ENCODE measurements around the gene ZNF444. TPM values are rescaled to one million over a fixed set of nuclear protein-coding genes. Genes with fewer than 3 reads are reported as not detected.

ZNF444 gene
- total and polyA plus RNA-seq, 2 donors (not counting 1 experiment from before 2014, with no cell fraction given) = 24.1 to 37.7 TPM

DNA sequence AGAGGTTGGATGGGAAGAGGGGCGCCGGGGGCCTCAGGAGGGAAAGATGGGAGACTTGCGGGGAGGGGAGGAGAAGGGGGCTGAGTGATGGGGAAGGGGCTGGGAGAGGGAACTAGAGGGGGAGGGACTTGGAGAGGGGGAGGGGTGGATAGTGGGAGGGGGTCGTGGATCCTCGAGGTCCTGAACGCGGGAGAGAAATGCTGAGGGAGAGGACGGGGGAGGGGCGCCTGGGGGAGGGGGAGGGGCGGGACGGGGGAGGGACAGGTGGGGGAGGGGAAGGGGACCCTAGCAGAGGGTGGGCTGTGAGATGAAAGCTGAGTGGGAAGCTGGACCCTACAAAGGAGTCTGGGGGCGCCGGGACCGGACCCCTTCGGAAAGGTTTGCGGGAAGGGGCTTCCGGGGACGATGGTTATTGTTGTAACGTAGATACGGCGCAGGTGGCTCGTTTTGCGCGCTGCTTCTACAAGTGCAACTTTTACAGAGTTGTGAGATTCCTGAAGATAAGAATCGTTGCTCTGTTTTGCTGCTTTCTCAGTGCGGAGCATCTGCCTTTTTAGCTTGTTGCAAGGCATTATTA is 418 bp downstream of the ZNF444 start:
- H3K4me3 ChIP-seq (ENCODE audit: control extremely low read depth in 1 of 5, extremely low read depth in 1 of 5, insufficient read depth in 1 of 5, low read depth in 2 of 5, low read length in 4 of 5) = peak overlapping the region in 4 of 5 experiments; percentile 76 to 83 (median 79)
- no peaks in the 10 kb centered on the region for H3K27me3 Mint-ChIP-seq
- peaks cover 32% of the 10 kb centered on the region for H3K4me1 Mint-ChIP-seq
- ChIA-PET CTCF (interaction anchor here (0.7 kb wide), 1 partner anchor 33 kb away, joined by 3 read pairs; no protein-coding TSS in a partner anchor), POLR2A (interaction anchor here (0.5 to 1.5 kb wide), 4 partner anchors 11 to 488 kb away, joined by 3 to 13 read pairs (median 5); partner anchors contain the start of gene ZNF787)
- H3K4me2 ChIP-seq (replicated peaks; ENCODE audit: low read depth, low read length, poor library complexity, severe bottlenecking) = peak overlapping the region; percentile 92
- peak overlapping the region; percentile 87 for H3K4me3 Mint-ChIP-seq
- WGBS (ENCODE audit: insufficient coverage) = 4% methylated on average over 15 of the region's 26 CpGs
- no peaks in the 10 kb centered on the region for H3K36me3 ChIP-seq (replicated peaks in 1 of 2; ENCODE audit: control extremely low read depth in 1 of 2, control insufficient read depth in 1 of 2, extremely low read depth in 1 of 2, insufficient read depth in 2 of 2, low read length in 1 of 2)
- peak overlapping the region; percentile 81 for H3K9ac ChIP-seq (ENCODE audit: low read length)
- no peak for ATAC-seq (ENCODE audit: low read depth)
- H3K27ac Mint-ChIP-seq = peak overlapping the region; percentile 51
- no peaks in the 10 kb centered on the region for H3K9me3 ChIP-seq (ENCODE audit: control extremely low read depth in 1 of 3, control insufficient read depth in 2 of 3, insufficient read depth in 1 of 3, low read length in 2 of 3)
- H2AFZ ChIP-seq (ENCODE audit: insufficient read depth, low read depth, low read length, poor library complexity, severe bottlenecking) = peak overlapping the region; percentile 92
- TF ChIP-seq, protein P1, sequence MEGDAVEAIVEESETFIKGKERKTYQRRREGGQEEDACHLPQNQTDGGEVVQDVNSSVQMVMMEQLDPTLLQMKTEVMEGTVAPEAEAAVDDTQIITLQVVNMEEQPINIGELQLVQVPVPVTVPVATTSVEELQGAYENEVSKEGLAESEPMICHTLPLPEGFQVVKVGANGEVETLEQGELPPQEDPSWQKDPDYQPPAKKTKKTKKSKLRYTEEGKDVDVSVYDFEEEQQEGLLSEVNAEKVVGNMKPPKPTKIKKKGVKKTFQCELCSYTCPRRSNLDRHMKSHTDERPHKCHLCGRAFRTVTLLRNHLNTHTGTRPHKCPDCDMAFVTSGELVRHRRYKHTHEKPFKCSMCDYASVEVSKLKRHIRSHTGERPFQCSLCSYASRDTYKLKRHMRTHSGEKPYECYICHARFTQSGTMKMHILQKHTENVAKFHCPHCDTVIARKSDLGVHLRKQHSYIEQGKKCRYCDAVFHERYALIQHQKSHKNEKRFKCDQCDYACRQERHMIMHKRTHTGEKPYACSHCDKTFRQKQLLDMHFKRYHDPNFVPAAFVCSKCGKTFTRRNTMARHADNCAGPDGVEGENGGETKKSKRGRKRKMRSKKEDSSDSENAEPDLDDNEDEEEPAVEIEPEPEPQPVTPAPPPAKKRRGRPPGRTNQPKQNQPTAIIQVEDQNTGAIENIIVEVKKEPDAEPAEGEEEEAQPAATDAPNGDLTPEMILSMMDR (IDR thresholded peaks at IDR 0.05) = no peak
- no peak for TF ChIP-seq EZH2 (IDR thresholded peaks at IDR 0.05; ENCODE audit: borderline replicate concordance, insufficient read depth, low read depth, low read length, poor library complexity, severe bottlenecking)
- H3K4me1 ChIP-seq (ENCODE audit: control insufficient read depth in 2 of 2, insufficient read depth in 2 of 2, low read length in 2 of 2) = peaks cover 13 to 17% of the 10 kb centered on the region in 2 donors
- H3K27me3 ChIP-seq (replicated peaks in 1 of 4; ENCODE audit: control extremely low read depth in 1 of 4, control insufficient read depth in 3 of 4, insufficient read depth in 4 of 4, low read length in 3 of 4) = no peaks in the 10 kb centered on the region
- H3K79me2 ChIP-seq (ENCODE audit: control insufficient read depth, insufficient read depth, low read length) = peaks cover 43% of the 10 kb centered on the region
- intact Hi-C loops (cut with micrococcal nuclease) = loop anchor here (1.0 to 10.0 kb wide), 3 partner anchors 20 to 517 kb away; partner anchors contain the start of genes ZNF784 and ZNF787
- H4K20me1 ChIP-seq (ENCODE audit: control insufficient read depth, insufficient read depth, low read length, poor library complexity, severe bottlenecking) = no peaks in the 10 kb centered on the region
- peak; percentile 43 for DNase-seq
- H3K9me3 Mint-ChIP-seq (ENCODE audit: insufficient read depth) = no peaks in the 10 kb centered on the region
- peak overlapping the region; percentile 84 to 89 for H3K27ac ChIP-seq (ENCODE audit: low read length in 2 of 2)
